Neural cell (in vitro differentiated cells): Measurements from ENCODE around the gene MS4A7. TPM values are rescaled to one million over a fixed set of nuclear protein-coding genes. Genes with fewer than 3 reads are reported as not detected.

ENCODE experiments used
- H2AFZ ChIP-seq: fragments of 200-600, 300-800 bp; sonication (generic), shearing (Covaris generic); 2 replicates; pipeline ENCODE4 v1.6.0; 2014; ENCODE audit warnings: low read depth, mild to moderate bottlenecking, antibody characterized with exemption, low read length, moderate library complexity
- H3F3A ChIP-seq: fragments of 200-600 bp; shearing (Covaris generic); 2 replicates; pipeline ENCODE4 v1.6.1; 2016; ENCODE audit warnings: mild to moderate bottlenecking, moderate library complexity, mixed read lengths, antibody characterized with exemption, low read length; ENCODE audit not compliant: insufficient read depth, poor library complexity, severe bottlenecking
- H3K27ac ChIP-seq: fragments of 200-600, 300-800 bp; sonication (generic), shearing (Covaris generic); 2 replicates; pipeline ENCODE4 v1.5.1; 2014; ENCODE audit warnings: mild to moderate bottlenecking, low read length, moderate library complexity
- H3K27me3 ChIP-seq: fragments of 300-800, 200-600 bp; sonication (generic), shearing (Covaris generic); 2 replicates; pipeline ENCODE4 v1.6.0; 2014; ENCODE audit warnings: mild to moderate bottlenecking, low read depth, low read length, moderate library complexity; ENCODE audit not compliant: insufficient read depth
- H3K36me3 ChIP-seq: fragments of 300-800, 200-600 bp; sonication (generic), shearing (Covaris generic); 2 replicates; pipeline ENCODE4 v1.5.1; 2014; ENCODE audit warnings: mild to moderate bottlenecking, antibody characterized with exemption, low read length, moderate library complexity; ENCODE audit not compliant: insufficient read depth
- H3K4me2 ChIP-seq: fragments of 300-800, 200-600 bp; sonication (generic), shearing (Covaris generic); 2 replicates; pipeline ENCODE4 v1.6.0; 2014; ENCODE audit warnings: mild to moderate bottlenecking, low read length
- H3K4me3 ChIP-seq: fragments of 300-800, 200-600 bp; sonication (generic), shearing (Covaris generic); 2 replicates; pipeline ENCODE4 v1.5.1; 2014; ENCODE audit warnings: mild to moderate bottlenecking, low read length, moderate library complexity
- H3K79me2 ChIP-seq: fragments of 200-600 bp; shearing (Covaris generic); replicated peaks from 2 replicates; pipeline ENCODE4 v1.6.0; 2014; ENCODE audit warnings: mild to moderate bottlenecking, low read length, moderate library complexity; ENCODE audit not compliant: insufficient read depth
- H3K9ac ChIP-seq: fragments of 300-800, 200-600 bp; sonication (generic), shearing (Covaris generic); 2 replicates; pipeline ENCODE4 v1.6.1; 2016; ENCODE audit warnings: mild to moderate bottlenecking, low read length, mixed read lengths
- H3K9me2 ChIP-seq: fragments of 200-600 bp; shearing (Covaris generic); 2 replicates; pipeline ENCODE4 v1.6.1; 2016; ENCODE audit warnings: mild to moderate bottlenecking, low read length, mixed read lengths; ENCODE audit not compliant: insufficient read depth
- H3K9me3 ChIP-seq: fragments of 200-600, 300-800 bp; sonication (generic), shearing (Covaris generic); 2 replicates; pipeline ENCODE4 v1.6.1; 2016; ENCODE audit warnings: mild to moderate bottlenecking, mixed run types, low read length, moderate library complexity, mixed read lengths
- H4K20me1 ChIP-seq: fragments of 200-600 bp; shearing (Covaris generic); 2 replicates; pipeline ENCODE4 v1.6.1; 2016; ENCODE audit warnings: mild to moderate bottlenecking, mixed run types; ENCODE audit not compliant: insufficient read depth
- CTCF ChIP-seq: fragments of 450-650 bp; IDR thresholded peaks from 2 replicates; pipeline ENCODE4 v1.5.1; 2014; ENCODE audit warnings: antibody characterized with exemption, mild to moderate bottlenecking, moderate library complexity; ENCODE audit not compliant: poor library complexity, severe bottlenecking
- EP300 ChIP-seq: fragments of 450-650 bp; conservative IDR thresholded peaks from 2 replicates; pipeline ENCODE4 v1.6.1; 2014; ENCODE audit warnings: antibody characterized with exemption, mild to moderate bottlenecking, moderate library complexity; ENCODE audit not compliant: poor library complexity, severe bottlenecking
- EZH2 ChIP-seq: fragments of 200-600, 300-800 bp; shearing (Covaris generic), sonication (generic); IDR thresholded peaks from 2 replicates; pipeline ENCODE4 v1.6.1; 2014; ENCODE audit warnings: antibody characterized with exemption, low read length, borderline replicate concordance, mild to moderate bottlenecking; ENCODE audit not compliant: insufficient read depth, poor library complexity, severe bottlenecking
- MXI1 ChIP-seq: fragments of 450-650 bp; conservative IDR thresholded peaks from 2 replicates; pipeline ENCODE4 v1.6.1; 2014; ENCODE audit warnings: antibody characterized with exemption, mild to moderate bottlenecking; ENCODE audit not compliant: poor library complexity, severe bottlenecking
- POLR2AphosphoS5 ChIP-seq: IDR thresholded peaks from 2 replicates; pipeline ENCODE4 v1.6.1; 2012
- RAD21 ChIP-seq: fragments of 450-650 bp; conservative IDR thresholded peaks from 2 replicates; pipeline ENCODE4 v1.6.1; 2014; ENCODE audit warnings: antibody characterized with exemption, mild to moderate bottlenecking, moderate library complexity
- REST ChIP-seq: IDR thresholded peaks from 2 replicates; pipeline ENCODE4 v1.6.1; 2012; ENCODE audit warnings: borderline replicate concordance
- SMC3 ChIP-seq: fragments of 450-650 bp; conservative IDR thresholded peaks from 2 replicates; pipeline ENCODE4 v1.6.1; 2014; ENCODE audit warnings: antibody characterized with exemption, mild to moderate bottlenecking, moderate library complexity; ENCODE audit not compliant: poor library complexity
- TAF1 ChIP-seq: IDR thresholded peaks from 2 replicates; pipeline ENCODE4 v1.6.1; 2012; ENCODE audit warnings: low read depth
- polyA plus RNA-seq: library from polyadenylated mRNA; depleted of rRNA; stranded (reverse); fragments of >200 nt; gene quantifications from 2 replicates; pipeline ENCODE4 v1.2.3, GENCODE V29; 2014

MS4A7 gene
- polyA plus RNA-seq, 1 donor from 2014 or later = not detected

- no peaks in the 10 kb centered on the region for H3K27me3 ChIP-seq
- no peaks in the 10 kb centered on the region for H3F3A ChIP-seq
- no peaks in the 10 kb centered on the region for H4K20me1 ChIP-seq
- H3K79me2 ChIP-seq = no peaks in the 10 kb centered on the region
- TF ChIP-seq REST (no peak), SMC3 (no peak), POLR2AphosphoS5 (no peak), EZH2 (no peak), TAF1 (no peak), EP300 (no peak), MXI1 (no peak), RAD21 (no peak), CTCF (no peak)
- no peaks in the 10 kb centered on the region for H3K36me3 ChIP-seq
- H3K4me3 ChIP-seq = no peak overlapping the region
- H3K9me3 ChIP-seq = no peaks in the 10 kb centered on the region
- H3K27ac ChIP-seq = no peak overlapping the region
- no peaks in the 10 kb centered on the region for H3K9me2 ChIP-seq
- no peak overlapping the region for H3K9ac ChIP-seq
- H2AFZ ChIP-seq = no peak overlapping the region
- no peak overlapping the region for H3K4me2 ChIP-seq
Measured at GRCh38 chr11:60357771-60358170, 20.6 kb upstream of the MS4A7 start.

GRCh38 chr11:60360621-60361020, 17.7 kb upstream of the MS4A7 start:
- Histone ChIP-seq H3K9me3 (no peaks in the 10 kb centered on the region), H4K20me1 (no peaks in the 10 kb centered on the region), H3K9me2 (no peaks in the 10 kb centered on the region), H3K27me3 (no peaks in the 10 kb centered on the region), H3K27ac (no peak overlapping the region), H3K4me3 (no peak overlapping the region), H3F3A (no peaks in the 10 kb centered on the region), H3K36me3 (no peaks in the 10 kb centered on the region), H3K4me2 (no peak overlapping the region), H3K9ac (no peak overlapping the region), H2AFZ (no peak overlapping the region), H3K79me2 (no peaks in the 10 kb centered on the region)
- TF ChIP-seq TAF1 (no peak), REST (no peak), SMC3 (no peak), EP300 (no peak), POLR2AphosphoS5 (no peak), EZH2 (no peak), MXI1 (no peak), CTCF (no peak), RAD21 (no peak)
